Measurements from ENCODE around the gene CDH24.

CDH24 gene

DNA sequence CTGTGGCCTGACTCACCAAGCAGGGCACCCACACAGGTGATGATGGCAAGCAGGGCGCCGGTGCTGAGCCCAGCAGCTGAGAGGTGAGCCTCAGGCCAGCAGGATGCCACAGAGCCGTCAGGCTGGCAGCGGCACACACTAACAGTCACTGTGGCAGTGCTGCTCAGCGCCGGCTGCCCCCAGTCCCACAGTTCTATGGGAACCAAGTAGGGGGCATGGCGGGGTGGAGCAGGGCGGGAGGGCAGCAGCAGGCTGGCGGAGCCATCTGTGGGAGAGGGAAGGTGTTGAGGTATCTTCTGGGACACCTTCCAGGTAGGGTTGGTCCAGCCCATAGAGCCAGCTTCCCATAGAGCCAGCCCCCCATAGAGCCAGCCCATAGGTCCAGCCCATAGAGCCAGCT is 8.3 kb downstream of the CDH24 start:
- Histone ChIP-seq H3K27me3 (ENCODE audit: insufficient read depth, low read length, poor library complexity) (no peaks in the 10 kb centered on the region), H3K9me3 (ENCODE audit: insufficient read depth, low read length, severe bottlenecking) (no peaks in the 10 kb centered on the region), H3K4me2 (ENCODE audit: insufficient read depth, low read length) (no peak overlapping the region), H3K79me2 (ENCODE audit: insufficient read depth, low read length) (no peaks in the 10 kb centered on the region), H2AFZ (ENCODE audit: low read depth, low read length) (no peak overlapping the region), H3K9ac (ENCODE audit: low read depth, low read length) (no peak overlapping the region), H3K4me1 (ENCODE audit: insufficient read depth, low read length) (no peaks in the 10 kb centered on the region), H3K27ac (ENCODE audit: low read length) (no peak overlapping the region), H4K20me1 (ENCODE audit: insufficient read depth, low read length) (no peaks in the 10 kb centered on the region), H3K36me3 (ENCODE audit: insufficient read depth, low read length) (no peaks in the 10 kb centered on the region), H3K4me3 (ENCODE audit: low read depth in 1 of 2, low read length in 2 of 2) (no peak overlapping the region)
- ATAC-seq (ENCODE audit: insufficient read depth, low read depth): no peak
- no peak for DNase-seq
- TF ChIP-seq EZH2 (IDR thresholded peaks at IDR 0.05; ENCODE audit: borderline replicate concordance, low read depth, low read length, severe bottlenecking): no peak
- TF ChIP-seq, protein P1, sequence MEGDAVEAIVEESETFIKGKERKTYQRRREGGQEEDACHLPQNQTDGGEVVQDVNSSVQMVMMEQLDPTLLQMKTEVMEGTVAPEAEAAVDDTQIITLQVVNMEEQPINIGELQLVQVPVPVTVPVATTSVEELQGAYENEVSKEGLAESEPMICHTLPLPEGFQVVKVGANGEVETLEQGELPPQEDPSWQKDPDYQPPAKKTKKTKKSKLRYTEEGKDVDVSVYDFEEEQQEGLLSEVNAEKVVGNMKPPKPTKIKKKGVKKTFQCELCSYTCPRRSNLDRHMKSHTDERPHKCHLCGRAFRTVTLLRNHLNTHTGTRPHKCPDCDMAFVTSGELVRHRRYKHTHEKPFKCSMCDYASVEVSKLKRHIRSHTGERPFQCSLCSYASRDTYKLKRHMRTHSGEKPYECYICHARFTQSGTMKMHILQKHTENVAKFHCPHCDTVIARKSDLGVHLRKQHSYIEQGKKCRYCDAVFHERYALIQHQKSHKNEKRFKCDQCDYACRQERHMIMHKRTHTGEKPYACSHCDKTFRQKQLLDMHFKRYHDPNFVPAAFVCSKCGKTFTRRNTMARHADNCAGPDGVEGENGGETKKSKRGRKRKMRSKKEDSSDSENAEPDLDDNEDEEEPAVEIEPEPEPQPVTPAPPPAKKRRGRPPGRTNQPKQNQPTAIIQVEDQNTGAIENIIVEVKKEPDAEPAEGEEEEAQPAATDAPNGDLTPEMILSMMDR (IDR thresholded peaks at IDR 0.05; ENCODE audit: borderline replicate concordance, extremely low read depth, low read length, poor library complexity, severe bottlenecking): no peak

DNA sequence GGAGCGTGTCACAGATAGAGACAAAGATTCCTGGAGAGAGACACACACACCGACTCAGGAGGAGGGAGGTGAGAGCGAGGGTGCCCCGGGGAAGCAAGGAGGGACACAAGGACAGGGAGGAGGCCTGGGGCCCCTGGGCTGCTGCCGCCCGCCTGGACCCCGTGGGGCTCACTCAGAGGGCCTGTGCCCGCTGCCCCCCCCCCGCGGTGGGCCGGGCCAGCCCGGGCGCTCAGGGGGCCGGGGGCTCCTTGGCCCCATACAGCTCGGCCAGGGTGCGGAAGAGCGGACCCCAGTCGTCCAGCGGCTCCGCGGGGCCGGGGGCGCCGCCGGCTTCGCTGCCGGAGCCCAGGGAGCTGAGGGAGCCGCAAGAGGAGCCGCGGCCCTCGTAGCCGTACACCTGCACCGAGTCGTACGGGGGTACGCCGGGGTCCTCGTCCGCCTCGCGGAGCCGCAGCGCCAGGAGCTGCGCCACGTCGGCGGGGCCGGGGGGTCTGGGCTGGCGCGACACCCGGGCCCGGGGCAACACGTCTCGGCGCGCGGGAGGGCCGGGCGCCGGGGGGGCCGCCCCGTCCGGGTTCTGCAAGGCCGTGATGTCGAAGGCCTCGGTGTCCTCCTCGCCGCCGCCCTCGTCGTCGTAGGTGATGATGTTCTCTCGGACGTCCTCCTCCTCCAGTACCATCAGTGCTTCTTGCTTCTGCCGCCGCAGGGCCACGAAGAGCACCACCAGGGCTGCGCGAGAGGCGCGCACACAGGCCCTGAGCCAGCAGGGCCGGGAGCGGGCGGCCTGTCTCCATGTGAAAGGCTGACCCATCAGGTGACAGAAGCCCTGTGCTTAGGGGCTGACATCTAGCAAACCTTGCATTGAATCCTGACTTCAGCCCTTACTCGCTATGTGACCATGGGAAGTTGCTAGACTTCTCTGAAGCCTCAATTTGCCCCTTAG is 9.3 kb downstream of the CDH24 start:
- no peaks in the 10 kb centered on the region for H3K79me2 ChIP-seq (ENCODE audit: insufficient read depth, low read length)
- no peaks in the 10 kb centered on the region for H3K36me3 ChIP-seq (ENCODE audit: insufficient read depth, low read length)
- DNase-seq (no peak), ATAC-seq (ENCODE audit: insufficient read depth, low read depth) (no peak)
- no peaks in the 10 kb centered on the region for H3K9me3 ChIP-seq (ENCODE audit: insufficient read depth, low read length, severe bottlenecking)
- H3K27ac ChIP-seq (ENCODE audit: low read length): no peak overlapping the region
- no peak overlapping the region for H3K4me2 ChIP-seq (ENCODE audit: insufficient read depth, low read length)
- no peak overlapping the region for H2AFZ ChIP-seq (ENCODE audit: low read depth, low read length)
- H3K27me3 ChIP-seq (ENCODE audit: insufficient read depth, low read length, poor library complexity): peaks cover 2% of the 10 kb centered on the region
- H4K20me1 ChIP-seq (ENCODE audit: insufficient read depth, low read length): no peaks in the 10 kb centered on the region
- H3K9ac ChIP-seq (ENCODE audit: low read depth, low read length): no peak overlapping the region
- no peak overlapping the region for H3K4me3 ChIP-seq (ENCODE audit: low read depth in 1 of 2, low read length in 2 of 2)
- no peak for TF ChIP-seq EZH2 (IDR thresholded peaks at IDR 0.05; ENCODE audit: borderline replicate concordance, low read depth, low read length, severe bottlenecking)
- TF ChIP-seq, protein P1 (IDR thresholded peaks at IDR 0.05; ENCODE audit: borderline replicate concordance, extremely low read depth, low read length, poor library complexity, severe bottlenecking): no peak
- H3K4me1 ChIP-seq (ENCODE audit: insufficient read depth, low read length): no peaks in the 10 kb centered on the region

DNA sequence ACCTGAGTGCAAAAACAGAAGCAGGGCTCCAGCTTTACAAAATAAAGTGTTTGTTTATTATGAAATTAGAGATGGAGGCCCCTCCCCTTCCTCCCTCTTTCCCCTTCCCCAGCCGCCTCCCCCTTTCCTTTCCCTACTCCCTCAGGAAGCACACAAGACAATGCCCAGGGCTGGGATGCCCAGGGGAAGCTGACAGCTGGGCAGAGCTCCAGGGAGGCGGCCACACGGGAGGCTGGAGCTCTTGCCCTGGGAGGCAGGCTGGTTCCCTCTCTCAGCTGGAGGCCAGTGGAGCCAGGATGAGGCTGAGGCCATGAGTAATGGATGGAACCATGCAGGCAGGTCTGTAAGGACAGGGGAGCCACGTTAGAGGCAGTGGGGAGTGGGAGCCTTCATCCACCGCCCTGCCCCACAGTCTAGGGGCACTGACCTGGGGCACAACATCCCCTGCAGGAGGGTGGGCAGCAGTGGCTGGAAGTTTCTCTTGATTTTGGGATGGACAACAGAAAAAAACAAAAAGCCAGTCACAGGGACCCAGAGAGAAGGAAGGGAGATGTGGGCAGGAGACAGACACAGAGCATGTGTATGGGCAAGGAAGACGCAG is 10.2 kb downstream of the CDH24 start:
- H3K4me2 ChIP-seq (ENCODE audit: insufficient read depth, low read length): no peak overlapping the region
- H3K9me3 ChIP-seq (ENCODE audit: insufficient read depth, low read length, severe bottlenecking): no peaks in the 10 kb centered on the region
- TF ChIP-seq EZH2 (IDR thresholded peaks at IDR 0.05; ENCODE audit: borderline replicate concordance, low read depth, low read length, severe bottlenecking): no peak
- TF ChIP-seq, protein P1 (IDR thresholded peaks at IDR 0.05; ENCODE audit: borderline replicate concordance, extremely low read depth, low read length, poor library complexity, severe bottlenecking): no peak
- no peak overlapping the region for H3K9ac ChIP-seq (ENCODE audit: low read depth, low read length)
- no peak overlapping the region for H2AFZ ChIP-seq (ENCODE audit: low read depth, low read length)
- H3K79me2 ChIP-seq (ENCODE audit: insufficient read depth, low read length): no peaks in the 10 kb centered on the region
- H3K4me1 ChIP-seq (ENCODE audit: insufficient read depth, low read length): no peaks in the 10 kb centered on the region
- H3K36me3 ChIP-seq (ENCODE audit: insufficient read depth, low read length): no peaks in the 10 kb centered on the region
- H3K4me3 ChIP-seq (ENCODE audit: low read depth in 1 of 2, low read length in 2 of 2): no peak overlapping the region
- H3K27ac ChIP-seq (ENCODE audit: low read length): no peak overlapping the region
- H3K27me3 ChIP-seq (ENCODE audit: insufficient read depth, low read length, poor library complexity): peaks cover 2% of the 10 kb centered on the region
- DNase-seq (no peak), ATAC-seq (ENCODE audit: insufficient read depth, low read depth) (no peak)
- no peaks in the 10 kb centered on the region for H4K20me1 ChIP-seq (ENCODE audit: insufficient read depth, low read length)
